Measurements from ENCODE around the gene SLC22A14.
A peak's percentile ranks its signal among the peaks of the same experiment; 100 is the strongest.
"Not testable (repeated sequence)": the region's sequence is repeated elsewhere in the genome, so short reads cannot be mapped to it uniquely, and the experiment has no call there.

SLC22A14 gene

GRCh38 chr3:38307599-38307998, 25.5 kb downstream of the SLC22A14 start:
- peak in 1 of 42 donors; percentile 21 for DNase-seq
- intact Hi-C loops (cut with DNase I), result no loop called here

- intact Hi-C loops (cut with DNase I), result no loop called here
- DNase-seq, result no peak
Observed at GRCh38 chr3:38308456-38308855, 26.4 kb downstream of the SLC22A14 start.

GRCh38 chr3:38311476-38311875, 29.4 kb downstream of the SLC22A14 start:
- DNase-seq, result no peak
- intact Hi-C loops (cut with DNase I), result no loop called here

- intact Hi-C loops (cut with DNase I), result no loop called here
- DNase-seq, result peak in 1 of 42 donors; percentile 15
Observed at GRCh38 chr3:38311941-38312340, 29.8 kb downstream of the SLC22A14 start.

GRCh38 chr3:38312356-38312755, 30.3 kb downstream of the SLC22A14 start:
- intact Hi-C loops (cut with DNase I), result no loop called here
- no peak for DNase-seq

GRCh38 chr3:38313263-38313662, 31.2 kb downstream of the SLC22A14 start:
- intact Hi-C loops (cut with DNase I), result no loop called here
- no peak for DNase-seq

- intact Hi-C loops (cut with DNase I), result no loop called here
- no peak for DNase-seq
Observed at GRCh38 chr3:38313695-38314094, 31.6 kb downstream of the SLC22A14 start.

GRCh38 chr3:38314112-38314763, 32.1 kb downstream of the SLC22A14 start:
- peak in 1 of 42 donors; percentile 22 for DNase-seq
- intact Hi-C loops (cut with DNase I), result no loop called here

- peak in 1 of 42 donors; percentile 14 for DNase-seq
- intact Hi-C loops (cut with DNase I), result no loop called here
Observed at GRCh38 chr3:38314764-38315487, 32.8 kb downstream of the SLC22A14 start.

- DNase-seq, result peak in 1 of 42 donors; percentile 33
- intact Hi-C loops (cut with DNase I), result no loop called here
Observed at GRCh38 chr3:38315488-38316230, 33.6 kb downstream of the SLC22A14 start.

GRCh38 chr3:38316356-38317191, 34.5 kb downstream of the SLC22A14 start:
- intact Hi-C loops (cut with DNase I), result no loop called here
- DNase-seq, result peak in 1 of 42 donors; percentile 27

GRCh38 chr3:38317192-38317759, 35.2 kb downstream of the SLC22A14 start:
- intact Hi-C loops (cut with DNase I), result no loop called here
- peak in 1 of 42 donors; percentile 5 for DNase-seq

GRCh38 chr3:38318766-38319671, 36.9 kb downstream of the SLC22A14 start:
- intact Hi-C loops (cut with DNase I), result no loop called here
- DNase-seq, result peak in 1 of 42 donors; percentile 12

- intact Hi-C loops (cut with DNase I), result not testable (repeated sequence)
- DNase-seq, result peak in 1 of 42 donors; percentile 9
Observed at GRCh38 chr3:38320638-38321037, 38.5 kb downstream of the SLC22A14 start.

GRCh38 chr3:38323060-38323459, 41.0 kb downstream of the SLC22A14 start:
- DNase-seq, result no peak
- intact Hi-C loops (cut with DNase I), result no loop called here

- intact Hi-C loops (cut with DNase I), result no loop called here
- DNase-seq, result peak in 1 of 42 donors; percentile 21
Observed at GRCh38 chr3:38325256-38325655, 43.2 kb downstream of the SLC22A14 start.

- intact Hi-C loops (cut with DNase I), result no loop called here
- peak in 2 of 42 donors; percentile 5 to 9 for DNase-seq
Observed at GRCh38 chr3:38327335-38328009, 45.4 kb downstream of the SLC22A14 start.

All from head of caudate nucleus (tissue), 42 donors.